CD14-positive monocyte (primary cell): ENCODE data around the gene GPBP1L1. TPM values are rescaled to one million over a fixed set of nuclear protein-coding genes. Genes with fewer than 3 reads are reported as not detected.
A peak's percentile ranks its signal among the peaks of the same experiment; 100 is the strongest.

Experiments used
- DNase-seq, 3 donors: peaks; one replicate each; pipeline ENCODE4 v3.0.0-alpha.2; 2011 to 2022
- H2AFZ ChIP-seq: 2 replicates; pipeline ENCODE4 v1.6.0; 2012; ENCODE audit warnings: mild to moderate bottlenecking, low read depth, low read length, inconsistent platforms; ENCODE audit not compliant: insufficient read depth, poor library complexity, severe bottlenecking
- H3K27ac ChIP-seq, 2 donors: 1 replicate in 1 of 2; 2 replicates in 1 of 2; pipeline ENCODE4 v1.5.1; 2012 to 2013; ENCODE audit warnings: low read length in 2 of 2, control low read depth in 1 of 2, inconsistent platforms in 1 of 2, low read depth in 1 of 2, mild to moderate bottlenecking in 1 of 2
- H3K27me3 ChIP-seq, 2 donors: one replicate each; pipeline versions ENCODE4 v1.6.0 to v1.6.1; 2011 to 2013; ENCODE audit warnings: low read length in 2 of 2; ENCODE audit not compliant: control insufficient read depth in 2 of 2, insufficient read depth in 2 of 2
- H3K36me3 ChIP-seq, 2 donors: replicated peaks in 1 of 2; 1 replicate in 1 of 2; 2 replicates in 1 of 2; pipeline versions ENCODE4 v1.5.1 to v1.6.1; 2012 to 2013; ENCODE audit warnings: low read length in 2 of 2, control low read depth in 1 of 2, inconsistent platforms in 1 of 2, mild to moderate bottlenecking in 1 of 2; ENCODE audit not compliant: insufficient read depth in 2 of 2, control insufficient read depth in 1 of 2
- H3K4me1 ChIP-seq, 2 donors: 1 replicate in 1 of 2; 2 replicates in 1 of 2; pipeline versions ENCODE4 v1.5.1 to v1.6.1; 2012 to 2013; ENCODE audit warnings: low read length in 2 of 2, control low read depth in 1 of 2, inconsistent platforms in 1 of 2, mild to moderate bottlenecking in 1 of 2, moderate library complexity in 1 of 2; ENCODE audit not compliant: insufficient read depth in 2 of 2, control insufficient read depth in 1 of 2
- H3K4me2 ChIP-seq: replicated peaks from 2 replicates; pipeline ENCODE3; 2012; ENCODE audit warnings: low read length, moderate library complexity, mild to moderate bottlenecking; ENCODE audit not compliant: poor library complexity, severe bottlenecking; ENCODE audit errors: extremely low read depth
- H3K4me3 ChIP-seq, 3 experiments: fragments of 200-600 bp in 1 of 3; sonication (generic) in 1 of 3; replicated peaks in 1 of 3; 1 replicate in 2 of 3; 2 replicates in 1 of 3; pipeline ENCODE4 v1.5.1; 2011 to 2013; ENCODE audit warnings: low read length in 3 of 3, mild to moderate bottlenecking in 3 of 3, control low read depth in 2 of 3, low read depth in 2 of 3, inconsistent platforms in 1 of 3, moderate library complexity in 1 of 3
- H3K79me2 ChIP-seq: 2 replicates; pipeline ENCODE4 v1.6.0; 2012; ENCODE audit warnings: mild to moderate bottlenecking, control low read depth, inconsistent platforms, low read length, moderate library complexity; ENCODE audit not compliant: insufficient read depth
- H3K9ac ChIP-seq: 2 replicates; pipeline ENCODE4 v1.6.0; 2017; ENCODE audit warnings: low read length, mild to moderate bottlenecking; ENCODE audit not compliant: insufficient read depth, poor library complexity, severe bottlenecking
- H3K9me3 ChIP-seq, 2 donors: replicated peaks in 1 of 2; 1 replicate in 1 of 2; 2 replicates in 1 of 2; pipeline versions ENCODE4 v1.5.1 to v1.6.1; 2012 to 2013; ENCODE audit warnings: low read length in 2 of 2, control low read depth in 1 of 2; ENCODE audit not compliant: control insufficient read depth in 1 of 2, insufficient read depth in 1 of 2
- H4K20me1 ChIP-seq: 2 replicates; pipeline ENCODE4 v1.6.0; 2012; ENCODE audit warnings: mild to moderate bottlenecking, low read length, control low read depth, moderate library complexity; ENCODE audit not compliant: insufficient read depth
- H3K27ac Mint-ChIP-seq, 7 donors: one replicate each; pipeline ENCODE4 v1.8.0; 2020; ENCODE audit warnings: mild to moderate bottlenecking in 7 of 7, mixed read lengths in 7 of 7, moderate library complexity in 6 of 7, inconsistent platforms in 2 of 7
- H3K27me3 Mint-ChIP-seq, 3 donors: one replicate each; pipeline ENCODE4 v1.8.0; 2021 to 2022; ENCODE audit warnings: low read depth in 3 of 3, mild to moderate bottlenecking in 3 of 3, mixed read lengths in 3 of 3, moderate library complexity in 3 of 3, inconsistent platforms in 1 of 3
- H3K36me3 Mint-ChIP-seq, 2 donors: one replicate each; pipeline ENCODE4 v1.8.0; 2020; ENCODE audit warnings: mixed read lengths in 2 of 2, inconsistent platforms in 1 of 2, mild to moderate bottlenecking in 1 of 2
- H3K4me1 Mint-ChIP-seq: one replicate; pipeline ENCODE4 v1.8.0; 2020; ENCODE audit warnings: mild to moderate bottlenecking, mixed read lengths
- H3K4me3 Mint-ChIP-seq, 2 donors: one replicate each; pipeline ENCODE4 v1.8.0; 2020; ENCODE audit warnings: mild to moderate bottlenecking in 2 of 2, mixed read lengths in 2 of 2, moderate library complexity in 1 of 2
- H3K9me3 Mint-ChIP-seq, 7 donors: one replicate each; pipeline ENCODE4 v1.8.0; 2020 to 2022; ENCODE audit warnings: mixed read lengths in 7 of 7, mild to moderate bottlenecking in 6 of 7, moderate library complexity in 6 of 7, inconsistent platforms in 2 of 7
- CTCF ChIP-seq: fragments of 200-600 bp; IDR thresholded peaks from one replicate; pipeline ENCODE4 v1.8.0; 2022; ENCODE audit warnings: antibody characterized with exemption, mild to moderate bottlenecking
- WGBS: methylation state at CpG from one replicate; pipeline ENCODE4 v1.1.5; 2013; ENCODE audit warnings: missing lambda C conversion rate; ENCODE audit not compliant: insufficient coverage; 5-methylcytosine and 5-hydroxymethylcytosine counted together
- intact Hi-C, 2 donors: fragments of 100-400 bp; cut with micrococcal nuclease; formaldehyde crosslinking; loops; one replicate each; pipeline versions ENCODE4 v1.15.0 to v1.15.1; 2023
- polyA plus RNA-seq, 3 donors: library from polyadenylated mRNA; depleted of rRNA in 1 of 3; unstranded in 2 of 3; stranded (reverse) in 1 of 3; fragments of 300-500 nt in 2 of 3; fragments of >200 nt in 1 of 3; fragmentation: Illumina TruSeq in 2 of 3; gene quantifications; 1 replicate in 2 of 3; 2 replicates in 1 of 3; pipeline ENCODE4 v1.2.3, GENCODE V29; 2012 to 2021

The GPBP1L1 gene
- polyA plus RNA-seq, 3 donors: 71.6 to 93.3 (median 79.5) TPM

DNA sequence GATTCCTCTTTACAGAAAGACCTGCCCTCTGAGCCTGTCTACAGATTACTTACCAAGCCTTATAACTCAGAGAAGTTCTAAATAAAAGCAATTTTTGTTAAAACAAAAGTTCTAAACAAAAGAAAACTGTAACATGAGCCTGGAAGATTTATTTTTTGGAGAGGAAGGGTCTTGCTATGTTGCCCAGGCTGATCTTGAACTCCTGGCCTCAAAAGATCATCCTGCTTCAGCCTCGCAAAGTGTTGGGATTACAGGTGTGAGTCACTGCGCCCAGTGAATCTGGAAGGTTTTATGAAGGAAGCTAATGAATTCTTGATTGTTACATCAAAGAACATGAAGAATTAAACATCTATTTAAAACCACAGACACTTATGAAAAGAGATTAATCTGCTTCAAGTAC lies 27.1 kb downstream of the GPBP1L1 start:
- H3K4me2 ChIP-seq: no peak overlapping the region
- H3K27me3 ChIP-seq: no peaks in the 10 kb centered on the region
- no peak overlapping the region for H3K9ac ChIP-seq
- no peak for DNase-seq
- WGBS: no CpG with 5 or more reads among the region's 2 CpGs
- H3K27ac Mint-ChIP-seq: peak overlapping the region in 2 of 7 donors; percentile 37 to 63
- H2AFZ ChIP-seq: no peak overlapping the region
- no peak overlapping the region for H3K27ac ChIP-seq
- H3K9me3 ChIP-seq: no peaks in the 10 kb centered on the region
- no peaks in the 10 kb centered on the region for H3K4me1 Mint-ChIP-seq
- H3K4me3 Mint-ChIP-seq: no peak overlapping the region
- H3K79me2 ChIP-seq: peaks cover 78% of the 10 kb centered on the region
- no peaks in the 10 kb centered on the region for H3K4me1 ChIP-seq
- H3K27me3 Mint-ChIP-seq: no peaks in the 10 kb centered on the region
- TF ChIP-seq CTCF: no peak
- peaks cover 68 to 70% of the 10 kb centered on the region in 2 donors for H3K36me3 Mint-ChIP-seq
- no peaks in the 10 kb centered on the region for H3K9me3 Mint-ChIP-seq
- intact Hi-C loops: no loop called here
- H4K20me1 ChIP-seq: peaks cover 99% of the 10 kb centered on the region
- H3K36me3 ChIP-seq: peaks cover 69 to 81% of the 10 kb centered on the region in 2 donors
- no peak overlapping the region for H3K4me3 ChIP-seq

GRCh38 chr1:45658171-45658570 lies 28.2 kb downstream of the GPBP1L1 start:
- H3K27ac ChIP-seq: no peak overlapping the region
- no CpG with 5 or more reads among the region's 2 CpGs for WGBS

More at GRCh38 chr1:45658171-45658570, 28.2 kb downstream of the GPBP1L1 start:
- Histone ChIP-seq H3K4me1 (no peaks in the 10 kb centered on the region), H4K20me1 (peaks cover 93% of the 10 kb centered on the region), H3K4me2 (no peak overlapping the region), H3K27me3 (no peaks in the 10 kb centered on the region), H3K9ac (no peak overlapping the region), H3K79me2 (peaks cover 71% of the 10 kb centered on the region), H2AFZ (no peak overlapping the region), H3K4me3 (no peak overlapping the region), H3K36me3 (peaks cover 80 to 86% of the 10 kb centered on the region in 2 donors), H3K9me3 (no peaks in the 10 kb centered on the region)
- Mint-ChIP-seq H3K27ac (no peak overlapping the region), H3K36me3 (peaks cover 66 to 77% of the 10 kb centered on the region in 2 donors), H3K27me3 (no peaks in the 10 kb centered on the region), H3K9me3 (no peaks in the 10 kb centered on the region), H3K4me3 (no peak overlapping the region), H3K4me1 (no peaks in the 10 kb centered on the region)
- no peak for DNase-seq
- intact Hi-C loops: no loop called here
- TF ChIP-seq CTCF: no peak
